ENCODE results near the gene DDX41.

Gene DDX41

DNA sequence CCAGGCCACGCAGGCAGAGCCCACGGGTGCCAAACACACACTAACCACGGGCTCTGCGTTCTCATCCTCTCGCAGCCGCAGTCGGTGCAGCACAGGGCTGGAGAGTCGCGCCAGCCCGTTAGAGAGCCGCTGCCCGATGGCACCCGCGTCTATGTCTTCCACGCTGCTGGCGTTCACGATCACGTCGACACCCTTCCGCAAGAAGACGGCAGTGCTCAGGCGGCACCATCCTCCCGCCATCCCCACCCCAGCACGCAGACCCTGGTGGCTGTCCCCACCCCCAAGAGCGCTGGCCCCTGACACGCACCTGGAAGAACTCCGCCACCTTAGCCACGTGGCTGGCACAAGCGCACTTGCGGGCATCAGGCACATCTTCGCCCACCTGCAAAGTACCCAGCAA lies 49.3 kb downstream of the DDX41 start:
- no peak for DNase-seq

DNA sequence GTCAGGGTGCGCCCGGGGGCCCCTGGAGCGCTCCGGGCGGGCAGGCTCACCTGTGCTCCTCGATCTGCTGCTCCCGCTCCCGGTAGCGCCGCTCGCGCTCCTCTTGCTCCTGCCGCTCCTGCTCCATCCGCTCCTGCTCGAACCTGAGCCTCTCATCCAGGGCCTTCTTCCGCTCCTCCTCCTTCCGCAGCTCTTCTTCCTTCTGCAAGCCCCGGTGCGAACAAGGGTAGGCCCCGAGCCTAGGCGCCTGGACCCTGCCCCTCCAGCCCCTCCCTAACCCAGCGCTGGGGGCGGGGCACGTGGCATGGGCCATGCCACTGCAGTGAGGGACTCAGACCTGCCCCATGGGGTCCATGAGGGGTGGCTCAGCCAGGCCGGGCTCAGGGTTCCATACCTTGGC lies 49.9 kb downstream of the DDX41 start:
- DNase-seq, result no peak

DNA sequence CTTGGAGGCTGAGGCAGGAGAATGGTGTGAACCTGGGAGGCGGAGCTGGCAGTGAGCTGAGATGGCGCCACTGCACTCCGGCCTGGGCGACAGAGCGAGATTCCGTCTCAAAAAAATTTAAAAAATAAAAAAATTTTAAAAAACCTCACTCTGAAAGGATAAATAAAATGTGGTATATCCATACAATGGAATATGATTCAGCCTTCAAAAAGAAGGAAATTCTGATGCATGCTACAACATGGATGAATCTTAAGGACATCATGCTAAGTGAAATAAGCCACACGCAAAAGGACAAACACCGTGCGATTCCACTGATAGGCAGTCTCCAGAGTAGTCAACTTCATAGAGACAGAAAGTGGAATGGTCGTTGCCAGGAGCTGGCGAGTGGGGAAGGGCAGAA lies 51.7 kb downstream of the DDX41 start:
- no peak for DNase-seq

GRCh38 chr5:177462021-177462670 lies 54.6 kb downstream of the DDX41 start:
- DNase-seq, result no peak
